ENCODE measurements around the gene HLCS. TPM values are rescaled to one million over a fixed set of nuclear protein-coding genes. Genes with fewer than 3 reads are reported as not detected.

Gene HLCS
- total RNA-seq, 1 donor: 44.3 TPM

DNA sequence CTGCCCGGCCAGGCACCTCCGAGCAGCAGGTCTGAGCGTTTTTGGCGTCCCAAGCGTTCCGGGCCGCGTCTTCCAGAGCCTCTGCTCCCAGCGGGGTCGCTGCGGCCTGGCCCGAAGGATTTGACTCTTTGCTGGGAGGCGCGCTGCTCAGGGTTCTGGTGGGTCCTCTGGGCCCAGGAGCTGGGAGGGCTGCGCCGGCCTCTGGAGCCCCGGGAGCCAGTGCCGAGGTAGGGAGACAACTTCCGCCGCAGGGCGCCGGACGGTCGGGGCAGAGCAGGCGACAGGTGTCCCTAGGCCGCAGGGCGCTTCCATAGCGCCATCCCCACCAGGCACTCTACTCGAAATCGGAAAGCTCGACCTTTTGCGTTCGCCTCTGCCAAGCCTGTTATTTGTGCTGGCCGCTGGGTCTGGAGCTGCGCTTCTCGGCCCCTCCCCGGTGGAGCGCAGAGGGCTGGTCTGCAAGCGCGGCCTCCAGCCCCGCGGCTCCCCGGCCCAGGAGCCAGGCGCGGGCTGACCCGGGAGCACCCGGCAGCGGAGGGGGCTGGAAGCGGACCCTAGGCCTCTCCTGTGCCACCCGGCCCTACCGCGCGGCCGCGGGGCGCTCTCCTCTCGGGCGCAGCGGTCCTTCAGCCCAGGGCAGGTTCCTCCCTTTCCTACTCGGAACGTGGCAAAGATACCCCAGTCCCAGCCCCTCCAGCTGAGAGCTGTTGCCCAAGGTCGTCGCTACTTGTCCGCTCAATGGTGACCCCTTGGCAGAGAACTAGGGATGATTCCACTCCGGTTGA, 265.3 kb downstream of the HLCS start:
- H3K4me3 ChIP-seq (ENCODE audit: low read depth, low read length): peak overlapping the region; percentile 17
- TF ChIP-seq, protein P1, sequence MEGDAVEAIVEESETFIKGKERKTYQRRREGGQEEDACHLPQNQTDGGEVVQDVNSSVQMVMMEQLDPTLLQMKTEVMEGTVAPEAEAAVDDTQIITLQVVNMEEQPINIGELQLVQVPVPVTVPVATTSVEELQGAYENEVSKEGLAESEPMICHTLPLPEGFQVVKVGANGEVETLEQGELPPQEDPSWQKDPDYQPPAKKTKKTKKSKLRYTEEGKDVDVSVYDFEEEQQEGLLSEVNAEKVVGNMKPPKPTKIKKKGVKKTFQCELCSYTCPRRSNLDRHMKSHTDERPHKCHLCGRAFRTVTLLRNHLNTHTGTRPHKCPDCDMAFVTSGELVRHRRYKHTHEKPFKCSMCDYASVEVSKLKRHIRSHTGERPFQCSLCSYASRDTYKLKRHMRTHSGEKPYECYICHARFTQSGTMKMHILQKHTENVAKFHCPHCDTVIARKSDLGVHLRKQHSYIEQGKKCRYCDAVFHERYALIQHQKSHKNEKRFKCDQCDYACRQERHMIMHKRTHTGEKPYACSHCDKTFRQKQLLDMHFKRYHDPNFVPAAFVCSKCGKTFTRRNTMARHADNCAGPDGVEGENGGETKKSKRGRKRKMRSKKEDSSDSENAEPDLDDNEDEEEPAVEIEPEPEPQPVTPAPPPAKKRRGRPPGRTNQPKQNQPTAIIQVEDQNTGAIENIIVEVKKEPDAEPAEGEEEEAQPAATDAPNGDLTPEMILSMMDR (IDR thresholded peaks at IDR 0.05; ENCODE audit: insufficient read depth, low read length): no peak
- no peak for DNase-seq (ENCODE audit: low read depth)

Small RNA genes lying within 50 kb of the gene (small RNA-seq; reads per million reads assigned to genes)
- gene RF00019 (not detected), gene RNA5SP491 (not detected)

Other genes starting within 250 kb of the HLCS start
- gene RIPPLY3, start 40.0 kb upstream of the HLCS start, total RNA-seq (ENCODE audit: low replicate concordance): not detected in 2 replicates
- 2.2 and 19.6 TPM in 2 replicates for gene PIGP, start 106.4 kb upstream of the HLCS start, total RNA-seq (ENCODE audit: low replicate concordance)
- 372 and 615 TPM in 2 replicates for gene TTC3, start 106.6 kb upstream of the HLCS start, total RNA-seq (ENCODE audit: low replicate concordance)